CD14-positive monocyte (primary cell): ENCODE results near the gene NKAIN4. TPM values are rescaled to one million over a fixed set of nuclear protein-coding genes. Genes with fewer than 3 reads are reported as not detected.

Source experiments
- DNase-seq, 3 donors: peaks; one replicate each; pipeline ENCODE4 v3.0.0-alpha.2; 2011 to 2022
- H2AFZ ChIP-seq: 2 replicates; pipeline ENCODE4 v1.6.0; 2012; ENCODE audit warnings: mild to moderate bottlenecking, low read depth, low read length, inconsistent platforms; ENCODE audit not compliant: insufficient read depth, poor library complexity, severe bottlenecking
- H3K27ac ChIP-seq, 2 donors: 1 replicate in 1 of 2; 2 replicates in 1 of 2; pipeline ENCODE4 v1.5.1; 2012 to 2013; ENCODE audit warnings: low read length in 2 of 2, control low read depth in 1 of 2, inconsistent platforms in 1 of 2, low read depth in 1 of 2, mild to moderate bottlenecking in 1 of 2
- H3K27me3 ChIP-seq, 2 donors: one replicate each; pipeline versions ENCODE4 v1.6.0 to v1.6.1; 2011 to 2013; ENCODE audit warnings: low read length in 2 of 2; ENCODE audit not compliant: control insufficient read depth in 2 of 2, insufficient read depth in 2 of 2
- H3K36me3 ChIP-seq, 2 donors: replicated peaks in 1 of 2; 1 replicate in 1 of 2; 2 replicates in 1 of 2; pipeline versions ENCODE4 v1.5.1 to v1.6.1; 2012 to 2013; ENCODE audit warnings: low read length in 2 of 2, control low read depth in 1 of 2, inconsistent platforms in 1 of 2, mild to moderate bottlenecking in 1 of 2; ENCODE audit not compliant: insufficient read depth in 2 of 2, control insufficient read depth in 1 of 2
- H3K4me1 ChIP-seq, 2 donors: 1 replicate in 1 of 2; 2 replicates in 1 of 2; pipeline versions ENCODE4 v1.5.1 to v1.6.1; 2012 to 2013; ENCODE audit warnings: low read length in 2 of 2, control low read depth in 1 of 2, inconsistent platforms in 1 of 2, mild to moderate bottlenecking in 1 of 2, moderate library complexity in 1 of 2; ENCODE audit not compliant: insufficient read depth in 2 of 2, control insufficient read depth in 1 of 2
- H3K4me2 ChIP-seq: replicated peaks from 2 replicates; pipeline ENCODE3; 2012; ENCODE audit warnings: low read length, moderate library complexity, mild to moderate bottlenecking; ENCODE audit not compliant: poor library complexity, severe bottlenecking; ENCODE audit errors: extremely low read depth
- H3K4me3 ChIP-seq, 3 experiments: fragments of 200-600 bp in 1 of 3; sonication (generic) in 1 of 3; replicated peaks in 1 of 3; 1 replicate in 2 of 3; 2 replicates in 1 of 3; pipeline ENCODE4 v1.5.1; 2011 to 2013; ENCODE audit warnings: low read length in 3 of 3, mild to moderate bottlenecking in 3 of 3, control low read depth in 2 of 3, low read depth in 2 of 3, inconsistent platforms in 1 of 3, moderate library complexity in 1 of 3
- H3K79me2 ChIP-seq: 2 replicates; pipeline ENCODE4 v1.6.0; 2012; ENCODE audit warnings: mild to moderate bottlenecking, control low read depth, inconsistent platforms, low read length, moderate library complexity; ENCODE audit not compliant: insufficient read depth
- H3K9ac ChIP-seq: 2 replicates; pipeline ENCODE4 v1.6.0; 2017; ENCODE audit warnings: low read length, mild to moderate bottlenecking; ENCODE audit not compliant: insufficient read depth, poor library complexity, severe bottlenecking
- H3K9me3 ChIP-seq, 2 donors: replicated peaks in 1 of 2; 1 replicate in 1 of 2; 2 replicates in 1 of 2; pipeline versions ENCODE4 v1.5.1 to v1.6.1; 2012 to 2013; ENCODE audit warnings: low read length in 2 of 2, control low read depth in 1 of 2; ENCODE audit not compliant: control insufficient read depth in 1 of 2, insufficient read depth in 1 of 2
- H4K20me1 ChIP-seq: 2 replicates; pipeline ENCODE4 v1.6.0; 2012; ENCODE audit warnings: mild to moderate bottlenecking, low read length, control low read depth, moderate library complexity; ENCODE audit not compliant: insufficient read depth
- H3K27ac Mint-ChIP-seq, 7 donors: one replicate each; pipeline ENCODE4 v1.8.0; 2020; ENCODE audit warnings: mild to moderate bottlenecking in 7 of 7, mixed read lengths in 7 of 7, moderate library complexity in 6 of 7, inconsistent platforms in 2 of 7
- H3K27me3 Mint-ChIP-seq, 3 donors: one replicate each; pipeline ENCODE4 v1.8.0; 2021 to 2022; ENCODE audit warnings: low read depth in 3 of 3, mild to moderate bottlenecking in 3 of 3, mixed read lengths in 3 of 3, moderate library complexity in 3 of 3, inconsistent platforms in 1 of 3
- H3K36me3 Mint-ChIP-seq, 2 donors: one replicate each; pipeline ENCODE4 v1.8.0; 2020; ENCODE audit warnings: mixed read lengths in 2 of 2, inconsistent platforms in 1 of 2, mild to moderate bottlenecking in 1 of 2
- H3K4me1 Mint-ChIP-seq: one replicate; pipeline ENCODE4 v1.8.0; 2020; ENCODE audit warnings: mild to moderate bottlenecking, mixed read lengths
- H3K4me3 Mint-ChIP-seq, 2 donors: one replicate each; pipeline ENCODE4 v1.8.0; 2020; ENCODE audit warnings: mild to moderate bottlenecking in 2 of 2, mixed read lengths in 2 of 2, moderate library complexity in 1 of 2
- H3K9me3 Mint-ChIP-seq, 7 donors: one replicate each; pipeline ENCODE4 v1.8.0; 2020 to 2022; ENCODE audit warnings: mixed read lengths in 7 of 7, mild to moderate bottlenecking in 6 of 7, moderate library complexity in 6 of 7, inconsistent platforms in 2 of 7
- WGBS: methylation state at CpG from one replicate; pipeline ENCODE4 v1.1.5; 2013; ENCODE audit warnings: missing lambda C conversion rate; ENCODE audit not compliant: insufficient coverage; 5-methylcytosine and 5-hydroxymethylcytosine counted together
- intact Hi-C, 2 donors: fragments of 100-400 bp; cut with micrococcal nuclease; formaldehyde crosslinking; loops; one replicate each; pipeline versions ENCODE4 v1.15.0 to v1.15.1; 2023
- polyA plus RNA-seq, 3 donors: library from polyadenylated mRNA; depleted of rRNA in 1 of 3; unstranded in 2 of 3; stranded (reverse) in 1 of 3; fragments of 300-500 nt in 2 of 3; fragments of >200 nt in 1 of 3; fragmentation: Illumina TruSeq in 2 of 3; gene quantifications; 1 replicate in 2 of 3; 2 replicates in 1 of 3; pipeline ENCODE4 v1.2.3, GENCODE V29; 2012 to 2021
- TF ChIP-seq, protein P1 (sequence below): fragments of 200-600 bp; IDR thresholded peaks from one replicate; pipeline ENCODE4 v1.8.0; 2022; ENCODE audit warnings: antibody characterized with exemption, mild to moderate bottlenecking

The NKAIN4 gene
- polyA plus RNA-seq, 3 donors: not detected

DNA sequence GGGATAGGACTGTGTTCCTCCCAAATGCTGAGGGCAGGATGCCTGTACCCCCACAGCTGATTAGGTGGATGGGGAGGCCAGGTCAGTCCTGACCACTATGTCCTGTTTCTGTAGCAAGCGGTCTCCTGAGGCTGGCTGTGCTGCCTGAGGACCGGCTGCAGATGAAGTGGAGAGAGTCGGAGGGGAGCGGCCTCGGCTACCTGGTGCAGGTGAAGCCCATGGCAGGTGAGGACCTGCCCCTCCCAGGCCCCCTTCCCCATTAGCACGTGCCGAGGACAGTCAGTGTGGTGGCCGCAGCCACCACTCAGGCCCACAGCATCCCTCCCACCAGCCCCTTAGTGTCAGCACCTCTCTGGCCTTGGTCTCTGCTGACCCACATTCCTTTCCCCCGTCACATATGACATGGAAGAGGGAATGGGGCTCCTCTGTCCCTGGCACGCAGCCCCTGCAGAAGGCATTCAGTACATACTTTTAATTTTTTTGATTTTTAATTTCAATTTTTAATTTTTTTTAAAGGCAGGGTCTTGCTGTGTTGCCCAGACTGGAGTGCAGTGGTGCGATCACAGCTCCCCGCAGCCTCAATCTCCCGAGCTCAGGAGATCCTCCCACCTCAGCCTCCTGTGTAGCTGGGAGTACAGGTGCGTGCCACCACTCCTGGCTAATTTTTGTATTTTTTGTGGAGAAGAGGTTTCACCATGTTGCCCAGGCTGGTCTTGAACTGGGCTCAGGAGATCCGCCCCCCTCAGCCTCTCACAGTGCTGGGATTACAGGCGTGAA is 43.7 kb upstream of the NKAIN4 start:
- Mint-ChIP-seq H3K4me3 (no peak overlapping the region), H3K4me1 (no peaks in the 10 kb centered on the region), H3K9me3 (peaks cover 3 to 17% (median 10%) of the 10 kb centered on the region in 7 donors), H3K27ac (peak overlapping the region in 1 of 7 donors; percentile 45), H3K27me3 (peaks cover 23 to 45% (median 33%) of the 10 kb centered on the region in 3 donors), H3K36me3 (no peaks in the 10 kb centered on the region)
- H3K9me3 ChIP-seq: no peaks in the 10 kb centered on the region
- no peak overlapping the region for H2AFZ ChIP-seq
- no peak for DNase-seq
- H4K20me1 ChIP-seq: no peaks in the 10 kb centered on the region
- intact Hi-C loops: no loop called here
- no peak overlapping the region for H3K27ac ChIP-seq
- H3K4me2 ChIP-seq: no peak overlapping the region
- H3K27me3 ChIP-seq: peaks cover 0 to 17% of the 10 kb centered on the region in 2 donors
- no peak overlapping the region for H3K9ac ChIP-seq
- no peak overlapping the region for H3K4me3 ChIP-seq
- TF ChIP-seq, protein P1, sequence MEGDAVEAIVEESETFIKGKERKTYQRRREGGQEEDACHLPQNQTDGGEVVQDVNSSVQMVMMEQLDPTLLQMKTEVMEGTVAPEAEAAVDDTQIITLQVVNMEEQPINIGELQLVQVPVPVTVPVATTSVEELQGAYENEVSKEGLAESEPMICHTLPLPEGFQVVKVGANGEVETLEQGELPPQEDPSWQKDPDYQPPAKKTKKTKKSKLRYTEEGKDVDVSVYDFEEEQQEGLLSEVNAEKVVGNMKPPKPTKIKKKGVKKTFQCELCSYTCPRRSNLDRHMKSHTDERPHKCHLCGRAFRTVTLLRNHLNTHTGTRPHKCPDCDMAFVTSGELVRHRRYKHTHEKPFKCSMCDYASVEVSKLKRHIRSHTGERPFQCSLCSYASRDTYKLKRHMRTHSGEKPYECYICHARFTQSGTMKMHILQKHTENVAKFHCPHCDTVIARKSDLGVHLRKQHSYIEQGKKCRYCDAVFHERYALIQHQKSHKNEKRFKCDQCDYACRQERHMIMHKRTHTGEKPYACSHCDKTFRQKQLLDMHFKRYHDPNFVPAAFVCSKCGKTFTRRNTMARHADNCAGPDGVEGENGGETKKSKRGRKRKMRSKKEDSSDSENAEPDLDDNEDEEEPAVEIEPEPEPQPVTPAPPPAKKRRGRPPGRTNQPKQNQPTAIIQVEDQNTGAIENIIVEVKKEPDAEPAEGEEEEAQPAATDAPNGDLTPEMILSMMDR: no peak
- no peaks in the 10 kb centered on the region for H3K36me3 ChIP-seq
- WGBS: 83% methylated on average over 9 of the region's 16 CpGs
- H3K79me2 ChIP-seq: no peaks in the 10 kb centered on the region
- no peaks in the 10 kb centered on the region for H3K4me1 ChIP-seq

DNA sequence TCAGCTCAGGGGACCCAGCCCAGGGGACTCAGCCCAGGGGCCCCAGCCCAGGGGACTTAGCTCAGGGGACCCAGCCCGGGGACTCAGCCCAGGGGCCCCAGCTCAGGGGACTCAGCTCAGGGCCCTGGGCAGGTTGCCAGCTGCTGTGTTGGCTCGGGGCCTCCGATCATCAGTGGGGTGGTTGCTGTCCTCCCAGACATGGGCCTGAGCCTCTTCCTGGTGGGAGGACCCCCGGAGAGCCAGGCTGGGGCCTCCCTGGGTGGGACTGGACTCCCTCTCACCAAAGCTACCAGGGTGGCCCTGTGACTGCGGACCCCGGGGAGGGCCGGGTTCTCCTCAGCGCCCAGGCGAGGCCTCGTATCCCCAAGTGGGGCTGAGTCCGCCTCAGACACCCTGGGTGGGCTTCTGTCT is 43.1 kb upstream of the NKAIN4 start:
- peaks cover 3 to 14% (median 10%) of the 10 kb centered on the region in 7 donors for H3K9me3 Mint-ChIP-seq
- H3K36me3 ChIP-seq: no peaks in the 10 kb centered on the region
- H3K4me1 ChIP-seq: no peaks in the 10 kb centered on the region
- no peaks in the 10 kb centered on the region for H3K9me3 ChIP-seq
- intact Hi-C loops: no loop called here
- 83% methylated on average over 11 of the region's 11 CpGs for WGBS
- H3K27me3 ChIP-seq: peaks cover 0 to 17% of the 10 kb centered on the region in 2 donors
- no peak overlapping the region for H3K4me3 ChIP-seq
- H3K27me3 Mint-ChIP-seq: peaks cover 23 to 44% (median 29%) of the 10 kb centered on the region in 3 donors
- H3K9ac ChIP-seq: no peak overlapping the region
- H2AFZ ChIP-seq: no peak overlapping the region
- H3K79me2 ChIP-seq: no peaks in the 10 kb centered on the region
- H3K27ac ChIP-seq: no peak overlapping the region
- TF ChIP-seq, protein P1: no peak
- H4K20me1 ChIP-seq: no peaks in the 10 kb centered on the region
- DNase-seq: no peak
- H3K36me3 Mint-ChIP-seq: no peaks in the 10 kb centered on the region
- H3K4me3 Mint-ChIP-seq: no peak overlapping the region
- no peaks in the 10 kb centered on the region for H3K4me1 Mint-ChIP-seq
- H3K27ac Mint-ChIP-seq: no peak overlapping the region
- H3K4me2 ChIP-seq: no peak overlapping the region
